ENCODE measurements around the gene CARS2.

CARS2 gene

DNA sequence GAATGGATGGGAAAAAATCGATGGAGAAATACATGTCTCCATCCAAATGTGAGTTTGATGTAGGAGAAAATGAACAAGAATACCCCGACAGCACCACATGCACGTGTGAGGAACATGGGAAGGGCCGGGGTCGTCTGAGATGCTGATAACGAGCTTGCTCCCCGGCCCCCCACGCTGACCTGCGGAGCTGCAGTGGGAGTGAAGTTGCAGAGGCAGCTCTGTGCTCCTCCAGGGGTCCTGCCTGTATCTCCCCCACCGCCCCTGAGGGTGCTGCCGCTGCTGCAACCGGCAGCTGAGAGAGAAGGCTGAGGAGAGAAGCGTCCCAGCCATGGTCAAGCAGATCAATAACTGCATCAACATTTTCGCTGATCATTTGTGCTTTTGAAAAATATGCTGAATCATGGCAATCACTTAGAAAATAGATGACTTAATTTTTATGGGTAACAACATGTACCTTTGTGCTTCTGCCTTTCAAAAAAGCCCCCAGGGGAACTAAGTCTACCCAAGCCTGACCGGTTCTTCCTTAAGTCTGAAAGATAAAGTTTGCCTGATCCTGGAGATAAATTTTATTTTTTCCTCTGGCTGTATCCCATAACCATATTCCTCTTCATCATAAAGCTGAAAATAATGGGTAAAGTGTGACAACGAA is 108.8 kb downstream of the CARS2 start:
- no peak overlapping the region for H3K4me3 ChIP-seq (ENCODE audit: low read depth, low read length)
- H3K36me3 ChIP-seq (ENCODE audit: insufficient read depth, low read length) = no peaks in the 10 kb centered on the region
- H2AFZ ChIP-seq (ENCODE audit: low read length, unreplicated experiment) = no peak overlapping the region
- H3K27me3 ChIP-seq (ENCODE audit: insufficient read depth, low read length) = no peaks in the 10 kb centered on the region
- no peak overlapping the region for H3K27ac ChIP-seq (ENCODE audit: low read depth, low read length)
- peaks cover 8% of the 10 kb centered on the region for H3K4me1 ChIP-seq (ENCODE audit: control insufficient read depth, insufficient read depth, low read length, unreplicated experiment)
- H3K79me2 ChIP-seq (ENCODE audit: control insufficient read depth, insufficient read depth, low read length, unreplicated experiment) = no peaks in the 10 kb centered on the region

DNA sequence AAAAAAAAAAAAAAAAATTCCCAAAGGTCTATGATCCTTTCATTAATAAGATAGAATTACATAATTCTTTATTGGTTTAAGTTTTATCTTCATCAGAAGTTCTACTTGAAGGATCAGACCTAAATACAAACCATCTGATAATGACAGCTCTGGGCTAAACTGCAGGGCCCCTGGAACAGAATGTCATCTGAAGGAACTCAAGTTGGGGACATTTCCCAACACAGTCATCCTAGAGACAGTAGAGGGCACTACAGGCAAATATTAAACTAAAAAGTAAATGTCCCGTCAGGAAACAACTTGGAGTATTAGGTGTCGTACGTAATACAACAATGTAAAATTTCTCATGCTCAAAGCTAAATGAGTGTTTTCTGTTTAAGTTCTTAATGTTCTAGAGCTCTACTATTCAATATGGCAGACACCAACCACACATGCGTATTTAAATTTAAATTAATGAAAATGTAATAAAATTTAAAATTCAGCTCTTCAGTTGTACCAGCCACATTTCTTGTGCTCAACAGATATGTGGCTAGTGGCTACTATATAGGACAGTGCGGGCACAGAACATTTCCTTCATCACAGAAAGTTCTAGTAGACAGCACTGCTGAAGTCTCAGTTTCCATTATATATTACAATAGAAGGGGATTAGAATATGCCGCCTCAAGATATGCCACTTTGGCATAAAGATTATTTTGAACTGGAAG is 112.3 kb downstream of the CARS2 start:
- H3K27me3 ChIP-seq (ENCODE audit: insufficient read depth, low read length) = no peaks in the 10 kb centered on the region

DNA sequence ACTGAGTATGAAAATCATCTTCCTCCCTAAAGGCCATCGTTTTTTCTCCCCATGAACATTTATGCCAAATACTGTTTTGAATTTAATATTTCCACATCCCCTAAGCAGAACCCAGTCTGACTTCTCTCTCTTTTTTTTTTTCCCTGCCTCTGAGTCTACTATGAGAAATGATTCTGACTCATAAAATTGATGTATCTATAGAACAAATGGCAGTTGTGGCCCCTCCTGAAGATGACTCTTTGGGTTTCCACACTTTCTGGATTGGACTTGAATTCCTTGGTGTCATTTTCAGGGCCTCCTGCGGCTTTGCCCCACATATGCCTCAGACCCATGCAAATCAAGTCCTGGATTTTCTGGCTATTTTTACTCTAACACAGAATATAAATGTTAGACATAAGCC is 113.3 kb downstream of the CARS2 start:
- Histone ChIP-seq H3K27me3 (ENCODE audit: insufficient read depth, low read length) (no peaks in the 10 kb centered on the region), H3K79me2 (ENCODE audit: control insufficient read depth, insufficient read depth, low read length, unreplicated experiment) (no peaks in the 10 kb centered on the region), H3K36me3 (ENCODE audit: insufficient read depth, low read length) (no peaks in the 10 kb centered on the region), H3K4me1 (ENCODE audit: control insufficient read depth, insufficient read depth, low read length, unreplicated experiment) (peaks cover 9% of the 10 kb centered on the region), H3K4me3 (ENCODE audit: low read depth, low read length) (no peak overlapping the region), H3K27ac (ENCODE audit: low read depth, low read length) (peak overlapping the region; percentile 49), H2AFZ (ENCODE audit: low read length, unreplicated experiment) (no peak overlapping the region)

More for the DNA sequence above, 112.3 kb downstream of the CARS2 start:
- Histone ChIP-seq H2AFZ (ENCODE audit: low read length, unreplicated experiment) (no peak overlapping the region), H3K4me3 (ENCODE audit: low read depth, low read length) (no peak overlapping the region), H3K4me1 (ENCODE audit: control insufficient read depth, insufficient read depth, low read length, unreplicated experiment) (peaks cover 9% of the 10 kb centered on the region), H3K79me2 (ENCODE audit: control insufficient read depth, insufficient read depth, low read length, unreplicated experiment) (no peaks in the 10 kb centered on the region), H3K36me3 (ENCODE audit: insufficient read depth, low read length) (no peaks in the 10 kb centered on the region), H3K27ac (ENCODE audit: low read depth, low read length) (no peak overlapping the region)
